ENCODE results near the gene CEACAM8. TPM values are rescaled to one million over a fixed set of nuclear protein-coding genes. Genes with fewer than 3 reads are reported as not detected.
"Not testable (repeated sequence)": the region's sequence is repeated elsewhere in the genome, so short reads cannot be mapped to it uniquely, and the experiment has no call there.

The CEACAM8 gene
- total and polyA plus RNA-seq, 8 donors: 0.14 to 2.6 (median 0.36) TPM

GRCh38 chr19:42561512-42561911 lies 33.2 kb downstream of the CEACAM8 start:
- intact Hi-C loops (cut with DNase I): no loop called here
- ATAC-seq: no peak
- DNase-seq: no peak
- Histone ChIP-seq H3K36me3 (no peaks in the 10 kb centered on the region), H3K27me3 (peaks cover 0 to 49% of the 10 kb centered on the region in 2 donors), H3K27ac (no peak overlapping the region), H3K4me3 (no peak overlapping the region), H3K9me3 (no peaks in the 10 kb centered on the region), H3K4me1 (peaks cover 0 to 10% of the 10 kb centered on the region in 2 donors)
- TF ChIP-seq CTCF (IDR thresholded peaks at IDR 0.05): no peak

GRCh38 chr19:42560731-42561130 lies 34.0 kb downstream of the CEACAM8 start:
- no peak for TF ChIP-seq CTCF (IDR thresholded peaks at IDR 0.05)
- Histone ChIP-seq H3K9me3 (no peaks in the 10 kb centered on the region), H3K27me3 (peaks cover 0 to 56% of the 10 kb centered on the region in 2 donors), H3K4me3 (no peak overlapping the region), H3K36me3 (no peaks in the 10 kb centered on the region), H3K27ac (no peak overlapping the region), H3K4me1 (peaks cover 0 to 18% of the 10 kb centered on the region in 2 donors)
- intact Hi-C loops (cut with DNase I): no loop called here
- DNase-seq (no peak), ATAC-seq (no peak)

- Histone ChIP-seq H3K27ac (no peak overlapping the region), H3K27me3 (peaks cover 0 to 74% of the 10 kb centered on the region in 2 donors), H3K36me3 (no peaks in the 10 kb centered on the region), H3K4me1 (peaks cover 0 to 32% of the 10 kb centered on the region in 2 donors), H3K4me3 (no peak overlapping the region), H3K9me3 (no peaks in the 10 kb centered on the region)
- intact Hi-C loops (cut with DNase I): no loop called here
- ATAC-seq (no peak), DNase-seq (no peak)
- no peak for TF ChIP-seq CTCF (IDR thresholded peaks at IDR 0.05)
These were observed 36.1 kb downstream of the CEACAM8 start for GRCh38 chr19:42558450-42559150.

- H3K36me3 ChIP-seq; DNase-seq; H3K27ac ChIP-seq; H3K4me3 ChIP-seq; H3K9me3 ChIP-seq; ATAC-seq; intact Hi-C loops (cut with DNase I): not testable (repeated sequence)
- H3K4me1 ChIP-seq: peaks cover 0 to 41% of the 10 kb centered on the region in 2 donors
- H3K27me3 ChIP-seq: peaks cover 0 to 75% of the 10 kb centered on the region in 2 donors
These were observed 37.3 kb downstream of the CEACAM8 start for GRCh38 chr19:42557386-42557871.

GRCh38 chr19:42555801-42556200 lies 38.9 kb downstream of the CEACAM8 start:
- no peaks in the 10 kb centered on the region for H3K36me3 ChIP-seq
- H3K9me3 ChIP-seq: no peaks in the 10 kb centered on the region
- intact Hi-C loops (cut with DNase I): no loop called here
- DNase-seq (no peak), ATAC-seq (no peak)
- H3K4me1 ChIP-seq: peaks cover 0 to 42% of the 10 kb centered on the region in 2 donors
- H3K4me3 ChIP-seq: no peak overlapping the region
- no peak for TF ChIP-seq CTCF (IDR thresholded peaks at IDR 0.05)
- peaks cover 0 to 75% of the 10 kb centered on the region in 2 donors for H3K27me3 ChIP-seq
- H3K27ac ChIP-seq: no peak overlapping the region
